ENCODE data around the gene HPSE2. TPM values are rescaled to one million over a fixed set of nuclear protein-coding genes. Genes with fewer than 3 reads are reported as not detected.

The HPSE2 gene
- total RNA-seq, 2 donors from 2014 or later, result 1.0 to 1.8 TPM

GRCh38 chr10:98528805-98529183, 706.9 kb downstream of the HPSE2 start:
- Histone ChIP-seq H3K4me3 (no peak overlapping the region), H3K4me1 (no peaks in the 10 kb centered on the region), H3K27me3 (no peaks in the 10 kb centered on the region), H3K9ac (ENCODE audit: low read depth in 2 of 2, low read length in 2 of 2) (no peak overlapping the region), H3K36me3 (no peaks in the 10 kb centered on the region), H3K27ac (no peak overlapping the region), H3K9me3 (no peaks in the 10 kb centered on the region)
- TF ChIP-seq CTCF (IDR thresholded peaks at IDR 0.05), result no peak
- no peak for DNase-seq
- intact Hi-C loops (cut with DNase I), result no loop called here

GRCh38 chr10:98528166-98528804, 707.4 kb downstream of the HPSE2 start:
- no peak for TF ChIP-seq CTCF (IDR thresholded peaks at IDR 0.05)
- Histone ChIP-seq H3K4me1 (no peaks in the 10 kb centered on the region), H3K9ac (ENCODE audit: low read depth in 2 of 2, low read length in 2 of 2) (no peak overlapping the region), H3K9me3 (no peaks in the 10 kb centered on the region), H3K27ac (no peak overlapping the region), H3K36me3 (no peaks in the 10 kb centered on the region), H3K27me3 (no peaks in the 10 kb centered on the region), H3K4me3 (no peak overlapping the region)
- intact Hi-C loops (cut with DNase I), result no loop called here
- no peak for DNase-seq

- H3K9me3 ChIP-seq, result no peaks in the 10 kb centered on the region
- no peak for TF ChIP-seq CTCF (IDR thresholded peaks at IDR 0.05)
- no peaks in the 10 kb centered on the region for H3K36me3 ChIP-seq
- H3K27ac ChIP-seq, result no peak overlapping the region
- no peaks in the 10 kb centered on the region for H3K4me1 ChIP-seq
- intact Hi-C loops (cut with DNase I), result no loop called here
- H3K27me3 ChIP-seq, result no peaks in the 10 kb centered on the region
- DNase-seq, result no peak
- H3K4me3 ChIP-seq, result no peak overlapping the region
- no peak overlapping the region for H3K9ac ChIP-seq (ENCODE audit: low read depth in 2 of 2, low read length in 2 of 2)
These were observed 709.7 kb downstream of the HPSE2 start for GRCh38 chr10:98525969-98526368.

GRCh38 chr10:98524124-98524523, 711.5 kb downstream of the HPSE2 start:
- intact Hi-C loops (cut with DNase I), result no loop called here
- TF ChIP-seq CTCF (IDR thresholded peaks at IDR 0.05), result no peak
- Histone ChIP-seq H3K9me3 (no peaks in the 10 kb centered on the region), H3K4me1 (no peaks in the 10 kb centered on the region), H3K27ac (no peak overlapping the region), H3K36me3 (no peaks in the 10 kb centered on the region), H3K27me3 (no peaks in the 10 kb centered on the region), H3K4me3 (no peak overlapping the region), H3K9ac (ENCODE audit: low read depth in 2 of 2, low read length in 2 of 2) (no peak overlapping the region)
- no peak for DNase-seq

GRCh38 chr10:98519841-98520240, 715.8 kb downstream of the HPSE2 start:
- H3K9me3 ChIP-seq, result no peaks in the 10 kb centered on the region
- H3K36me3 ChIP-seq, result no peaks in the 10 kb centered on the region
- no peak overlapping the region for H3K4me3 ChIP-seq
- no peak overlapping the region for H3K27ac ChIP-seq
- H3K27me3 ChIP-seq, result no peaks in the 10 kb centered on the region
- intact Hi-C loops (cut with DNase I), result no loop called here
- H3K9ac ChIP-seq (ENCODE audit: low read depth in 2 of 2, low read length in 2 of 2), result no peak overlapping the region
- no peak for DNase-seq
- TF ChIP-seq CTCF (IDR thresholded peaks at IDR 0.05), result no peak
- H3K4me1 ChIP-seq, result no peaks in the 10 kb centered on the region

All from colonic mucosa (tissue), 4 donors.